Measurements from ENCODE around the gene FGF14.

Gene FGF14

GRCh38 chr13:102240110-102240509, 161.7 kb downstream of the FGF14 start:
- no peak for DNase-seq

- DNase-seq = no peak
Measured at GRCh38 chr13:102237230-102237629, 164.6 kb downstream of the FGF14 start.

- DNase-seq = no peak
Measured at GRCh38 chr13:102236830-102237229, 165.0 kb downstream of the FGF14 start.

- DNase-seq = no peak
Measured at GRCh38 chr13:102236341-102236740, 165.5 kb downstream of the FGF14 start.

- no peak for DNase-seq
Measured at GRCh38 chr13:102235689-102236088, 166.2 kb downstream of the FGF14 start.

GRCh38 chr13:102234618-102235017, 167.2 kb downstream of the FGF14 start:
- DNase-seq = no peak

GRCh38 chr13:102233566-102234208, 168.2 kb downstream of the FGF14 start:
- no peak for DNase-seq

- DNase-seq = no peak
Measured at GRCh38 chr13:102231479-102231878, 170.4 kb downstream of the FGF14 start.

- no peak for DNase-seq
Measured at GRCh38 chr13:102227741-102228140, 174.1 kb downstream of the FGF14 start.

GRCh38 chr13:102226591-102226990, 175.3 kb downstream of the FGF14 start:
- DNase-seq = no peak

GRCh38 chr13:102225892-102226291, 176.0 kb downstream of the FGF14 start:
- DNase-seq = no peak

GRCh38 chr13:102220681-102221228, 181.1 kb downstream of the FGF14 start:
- DNase-seq = no peak

GRCh38 chr13:102214956-102215355, 186.9 kb downstream of the FGF14 start:
- no peak for DNase-seq

- DNase-seq = no peak
Measured at GRCh38 chr13:102212729-102213128, 189.1 kb downstream of the FGF14 start.

GRCh38 chr13:102208347-102208746, 193.5 kb downstream of the FGF14 start:
- DNase-seq = no peak

- DNase-seq = no peak
Measured at GRCh38 chr13:102207680-102208342, 194.0 kb downstream of the FGF14 start.

GRCh38 chr13:102203718-102204117, 198.1 kb downstream of the FGF14 start:
- no peak for DNase-seq

- peak; percentile 5 for DNase-seq
Measured at GRCh38 chr13:102198418-102199311, 203.2 kb downstream of the FGF14 start.

GRCh38 chr13:102197193-102197592, 204.7 kb downstream of the FGF14 start:
- DNase-seq = no peak

- DNase-seq = no peak
Measured at GRCh38 chr13:102195566-102196462, 206.0 kb downstream of the FGF14 start.

- no peak for DNase-seq
Measured at GRCh38 chr13:102192858-102193257, 209.0 kb downstream of the FGF14 start.

GRCh38 chr13:102191951-102192502, 209.8 kb downstream of the FGF14 start:
- DNase-seq = no peak

All from NCI-H526 treated with DMSO at 0.1 percent for 48 hours (cell line).